Measurements from ENCODE around the gene ALAD. TPM values are rescaled to one million over a fixed set of nuclear protein-coding genes. Genes with fewer than 3 reads are reported as not detected.

The ALAD gene
- polyA plus RNA-seq, 1 donor from 2014 or later: 42.9 TPM

GRCh38 chr9:113372059-113372458 is 29.0 kb downstream of the ALAD start:
- Histone ChIP-seq H2AFZ (ENCODE audit: low read depth, low read length) (no peak overlapping the region), H3K4me3 (ENCODE audit: low read length) (no peak overlapping the region), H3K9me3 (ENCODE audit: low read length) (no peaks in the 10 kb centered on the region), H3K79me2 (replicated peaks; ENCODE audit: insufficient read depth, low read length) (no peaks in the 10 kb centered on the region), H3F3A (ENCODE audit: insufficient read depth, low read length, poor library complexity, severe bottlenecking) (no peaks in the 10 kb centered on the region), H3K27me3 (ENCODE audit: insufficient read depth, low read depth, low read length) (no peaks in the 10 kb centered on the region), H3K4me2 (ENCODE audit: low read length) (no peak overlapping the region), H3K9me2 (ENCODE audit: insufficient read depth, low read length) (no peaks in the 10 kb centered on the region), H3K9ac (ENCODE audit: low read length) (no peak overlapping the region), H4K20me1 (ENCODE audit: insufficient read depth) (no peaks in the 10 kb centered on the region), H3K36me3 (ENCODE audit: insufficient read depth, low read length) (no peaks in the 10 kb centered on the region), H3K27ac (ENCODE audit: low read length) (no peak overlapping the region)
- TF ChIP-seq MXI1 (conservative IDR thresholded peaks at IDR 0.05; ENCODE audit: poor library complexity, severe bottlenecking) (no peak), REST (IDR thresholded peaks at IDR 0.05; ENCODE audit: borderline replicate concordance) (no peak), RAD21 (conservative IDR thresholded peaks at IDR 0.05) (no peak), POLR2AphosphoS5 (IDR thresholded peaks at IDR 0.05) (no peak), EZH2 (IDR thresholded peaks at IDR 0.05; ENCODE audit: borderline replicate concordance, insufficient read depth, low read length, poor library complexity, severe bottlenecking) (no peak), CTCF (IDR thresholded peaks at IDR 0.05; ENCODE audit: poor library complexity, severe bottlenecking) (no peak), TAF1 (IDR thresholded peaks at IDR 0.05; ENCODE audit: low read depth) (no peak), EP300 (conservative IDR thresholded peaks at IDR 0.05; ENCODE audit: poor library complexity, severe bottlenecking) (no peak), SMC3 (conservative IDR thresholded peaks at IDR 0.05; ENCODE audit: poor library complexity) (no peak)

GRCh38 chr9:113370806-113371325 is 30.2 kb downstream of the ALAD start:
- no peaks in the 10 kb centered on the region for H3F3A ChIP-seq (ENCODE audit: insufficient read depth, low read length, poor library complexity, severe bottlenecking)
- H2AFZ ChIP-seq (ENCODE audit: low read depth, low read length): no peak overlapping the region
- H3K9ac ChIP-seq (ENCODE audit: low read length): no peak overlapping the region

More at GRCh38 chr9:113370806-113371325, 30.2 kb downstream of the ALAD start:
- Histone ChIP-seq H3K79me2 (replicated peaks; ENCODE audit: insufficient read depth, low read length) (no peaks in the 10 kb centered on the region), H3K4me3 (ENCODE audit: low read length) (no peak overlapping the region), H3K9me3 (ENCODE audit: low read length) (no peaks in the 10 kb centered on the region), H3K4me2 (ENCODE audit: low read length) (no peak overlapping the region), H4K20me1 (ENCODE audit: insufficient read depth) (no peaks in the 10 kb centered on the region), H3K27me3 (ENCODE audit: insufficient read depth, low read depth, low read length) (no peaks in the 10 kb centered on the region), H3K9me2 (ENCODE audit: insufficient read depth, low read length) (no peaks in the 10 kb centered on the region), H3K36me3 (ENCODE audit: insufficient read depth, low read length) (no peaks in the 10 kb centered on the region), H3K27ac (ENCODE audit: low read length) (no peak overlapping the region)
- TF ChIP-seq RAD21 (conservative IDR thresholded peaks at IDR 0.05) (no peak), SMC3 (conservative IDR thresholded peaks at IDR 0.05; ENCODE audit: poor library complexity) (no peak), EZH2 (IDR thresholded peaks at IDR 0.05; ENCODE audit: borderline replicate concordance, insufficient read depth, low read length, poor library complexity, severe bottlenecking) (no peak), REST (IDR thresholded peaks at IDR 0.05; ENCODE audit: borderline replicate concordance) (no peak), TAF1 (IDR thresholded peaks at IDR 0.05; ENCODE audit: low read depth) (no peak), EP300 (conservative IDR thresholded peaks at IDR 0.05; ENCODE audit: poor library complexity, severe bottlenecking) (no peak), CTCF (IDR thresholded peaks at IDR 0.05; ENCODE audit: poor library complexity, severe bottlenecking) (no peak), MXI1 (conservative IDR thresholded peaks at IDR 0.05; ENCODE audit: poor library complexity, severe bottlenecking) (no peak), POLR2AphosphoS5 (IDR thresholded peaks at IDR 0.05) (no peak)
